WTC11 (cell line): Measurements from ENCODE around the gene ARHGAP22. TPM values are rescaled to one million over a fixed set of nuclear protein-coding genes. Genes with fewer than 3 reads are reported as not detected.

Experiments used
- ATAC-seq: fragments of 200-7000 bp; cut with Tn5 transposase; 2 replicates; pipeline ENCODE4 v1.10.0; 2021; ENCODE audit warnings: mild to moderate bottlenecking, moderate library complexity
- CTCF ChIA-PET: fragments of 300-600 bp; sonication (Branson Sonifier 250); formaldehyde crosslinking; loops from one replicate; lab custom pipeline; 2021; ENCODE audit warnings: antibody characterized with exemption; lab: Charles Lee
- POLR2A ChIA-PET: fragments of 350-600 bp; sonication (Branson Sonifier 250); formaldehyde crosslinking; loops from one replicate; lab custom pipeline; 2021; ENCODE audit warnings: antibody characterized with exemption; lab: Charles Lee
- DNase-seq: peaks from one replicate; pipeline ENCODE4 v3.0.0; 2021; ENCODE audit warnings: low spot score
- H3K27ac Mint-ChIP-seq: 2 replicates; pipeline ENCODE4 v1.8.0; 2021; ENCODE audit warnings: mixed read lengths
- H3K27me3 Mint-ChIP-seq: 2 replicates; pipeline ENCODE4 v1.8.0; 2021; ENCODE audit warnings: low read depth, mild to moderate bottlenecking, moderate library complexity, mixed read lengths
- H3K36me3 Mint-ChIP-seq: 2 replicates; pipeline ENCODE4 v1.8.0; 2021; ENCODE audit warnings: mixed read lengths
- H3K4me1 Mint-ChIP-seq: 2 replicates; pipeline ENCODE4 v1.8.0; 2022; ENCODE audit warnings: mixed read lengths
- H3K4me3 Mint-ChIP-seq: 2 replicates; pipeline ENCODE4 v1.8.0; 2021; ENCODE audit warnings: mild to moderate bottlenecking, moderate library complexity, mixed read lengths
- H3K9me3 Mint-ChIP-seq: 2 replicates; pipeline ENCODE4 v1.8.0; 2021; ENCODE audit warnings: mixed read lengths
- CREB1 ChIP-seq: sonication (generic); formaldehyde crosslinking; IDR thresholded peaks from 2 replicates; pipeline ENCODE4 v1.8.0; 2023; ENCODE audit warnings: mild to moderate bottlenecking, missing genetic modification reagents
- CREM ChIP-seq: sonication (generic); formaldehyde crosslinking; IDR thresholded peaks from 2 replicates; pipeline ENCODE4 v1.8.1; 2022; ENCODE audit warnings: mild to moderate bottlenecking, missing genetic modification reagents, moderate library complexity
- ELF4 ChIP-seq: sonication (generic); formaldehyde crosslinking; IDR thresholded peaks from 2 replicates; pipeline ENCODE4 v1.8.1; 2022; ENCODE audit warnings: low read depth, mild to moderate bottlenecking, moderate library complexity, missing genetic modification reagents
- FOXK1 ChIP-seq: sonication (generic); formaldehyde crosslinking; IDR thresholded peaks from 2 replicates; pipeline ENCODE4 v1.8.0; 2022; ENCODE audit warnings: mild to moderate bottlenecking, moderate library complexity, missing genetic modification reagents
- GRHL2 ChIP-seq: fragments of 250-450 bp; sonication (Bioruptor Pico); IDR thresholded peaks from 2 replicates; pipeline ENCODE4 v1.8.0; 2022; ENCODE audit warnings: mild to moderate bottlenecking, moderate library complexity; ENCODE audit not compliant: insufficient replicate concordance, severe bottlenecking
- IRF1 ChIP-seq: sonication (generic); formaldehyde crosslinking; IDR thresholded peaks from 2 replicates; pipeline ENCODE4 v1.8.0; 2023; ENCODE audit warnings: missing genetic modification reagents
- KAT7 ChIP-seq: sonication (generic); formaldehyde crosslinking; IDR thresholded peaks from 2 replicates; pipeline ENCODE4 v1.8.1; 2023; ENCODE audit warnings: missing genetic modification reagents, mild to moderate bottlenecking, borderline replicate concordance
- NR1H2 ChIP-seq: sonication (generic); formaldehyde crosslinking; IDR thresholded peaks from 2 replicates; pipeline ENCODE4 v1.9.0; 2021; ENCODE audit warnings: mild to moderate bottlenecking, moderate library complexity, missing genetic modification reagents
- NR2C2 ChIP-seq: sonication (generic); formaldehyde crosslinking; IDR thresholded peaks from 2 replicates; pipeline ENCODE4 v1.8.0; 2022; ENCODE audit warnings: mild to moderate bottlenecking, missing genetic modification reagents
- PRDM15 ChIP-seq: sonication (generic); formaldehyde crosslinking; IDR thresholded peaks from 2 replicates; pipeline ENCODE4 v1.8.0; 2022; ENCODE audit warnings: missing genetic modification reagents
- TCF7 ChIP-seq: sonication (generic); formaldehyde crosslinking; IDR thresholded peaks from 2 replicates; pipeline ENCODE4 v1.8.0; 2022; ENCODE audit warnings: mild to moderate bottlenecking, low read depth, missing genetic modification reagents, moderate library complexity
- TEAD4 ChIP-seq: sonication (generic); formaldehyde crosslinking; IDR thresholded peaks from 2 replicates; pipeline ENCODE4 v1.8.0; 2022; ENCODE audit warnings: mild to moderate bottlenecking, missing genetic modification reagents
- TP53 ChIP-seq: sonication (generic); formaldehyde crosslinking; IDR thresholded peaks from 2 replicates; pipeline ENCODE4 v1.8.1; 2023; ENCODE audit warnings: mild to moderate bottlenecking, missing genetic modification reagents
- ZNF423 ChIP-seq: fragments of 250-450 bp; sonication (Bioruptor Pico); IDR thresholded peaks from 2 replicates; pipeline ENCODE4 v2.1.2; 2022; ENCODE audit warnings: mild to moderate bottlenecking, moderate library complexity
- total RNA-seq: library from RNA; stranded (reverse); gene quantifications from 3 replicates; pipeline ENCODE4 v1.2.3, GENCODE V29; 2021
- TF ChIP-seq, protein P1 (sequence below): fragments of 250-450 bp; sonication (Bioruptor Pico); IDR thresholded peaks from 2 replicates; pipeline ENCODE4 v1.8.0; 2021; ENCODE audit warnings: mild to moderate bottlenecking
- TF ChIP-seq, protein P2 (sequence below): sonication (generic); formaldehyde crosslinking; IDR thresholded peaks from 2 replicates; pipeline ENCODE4 v1.8.1; 2022; ENCODE audit warnings: low read depth, missing genetic modification reagents, borderline replicate concordance
- TF ChIP-seq, protein P3 (sequence below): sonication (generic); formaldehyde crosslinking; IDR thresholded peaks from 2 replicates; pipeline ENCODE4 v1.8.1; 2022; ENCODE audit warnings: mild to moderate bottlenecking, missing genetic modification reagents, moderate library complexity, borderline replicate concordance
- TF ChIP-seq, protein P4 (sequence below): sonication (generic); formaldehyde crosslinking; IDR thresholded peaks from 2 replicates; pipeline ENCODE4 v1.8.1; 2023; ENCODE audit warnings: mild to moderate bottlenecking, missing genetic modification reagents, moderate library complexity

ARHGAP22 gene
- total RNA-seq, 1 experiment from 2014 or later = 8.6 TPM

DNA sequence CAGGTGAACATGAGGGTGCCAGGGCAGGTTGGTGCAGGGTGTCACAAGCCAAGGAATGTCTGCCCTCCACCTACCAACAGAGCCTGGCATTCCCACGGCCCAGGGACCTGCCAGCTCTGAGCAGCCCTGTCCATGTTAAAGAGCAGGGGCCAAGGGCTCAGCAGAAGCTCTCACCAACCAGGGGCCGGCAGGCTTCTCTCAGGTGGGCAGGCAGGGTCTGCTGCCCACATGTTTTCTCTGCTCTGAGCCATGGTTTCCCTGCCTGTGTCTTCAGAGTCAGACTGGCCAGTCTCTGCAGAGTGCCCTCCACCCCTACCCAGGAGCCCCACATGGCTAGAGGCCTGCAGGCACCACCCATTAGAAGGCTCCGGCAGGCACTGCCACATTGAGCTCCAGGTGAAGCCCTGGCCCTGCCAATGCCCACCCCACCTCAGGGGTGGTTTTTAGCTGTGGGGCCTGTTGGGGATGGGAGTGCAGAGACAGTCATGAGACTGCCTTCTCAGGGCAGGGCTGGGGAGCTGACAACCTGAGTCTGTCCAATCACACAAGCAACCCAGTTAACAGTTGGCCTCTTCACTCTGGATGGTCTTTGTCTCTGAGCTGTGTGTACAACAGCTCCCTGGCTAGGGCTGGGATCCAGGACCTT lies 135.9 kb downstream of the ARHGAP22 start:
- H3K4me1 Mint-ChIP-seq = peaks cover 37% of the 10 kb centered on the region
- no peak overlapping the region for H3K27ac Mint-ChIP-seq
- H3K36me3 Mint-ChIP-seq = peaks cover 15% of the 10 kb centered on the region
- DNase-seq (no peak), ATAC-seq (no peak)
- CTCF ChIA-PET = interaction anchor here (0.6 to 3.6 kb wide), 7 partner anchors 9 to 189 kb away, joined by 3 to 24 read pairs (median 7); no protein-coding TSS in a partner anchor
- no peak overlapping the region for H3K4me3 Mint-ChIP-seq
- no peak for TF ChIP-seq NR2C2 (CRISPR knock-in tag)
- no peak for TF ChIP-seq ZNF423 (CRISPR knock-in tag)
- TF ChIP-seq, protein P1, sequence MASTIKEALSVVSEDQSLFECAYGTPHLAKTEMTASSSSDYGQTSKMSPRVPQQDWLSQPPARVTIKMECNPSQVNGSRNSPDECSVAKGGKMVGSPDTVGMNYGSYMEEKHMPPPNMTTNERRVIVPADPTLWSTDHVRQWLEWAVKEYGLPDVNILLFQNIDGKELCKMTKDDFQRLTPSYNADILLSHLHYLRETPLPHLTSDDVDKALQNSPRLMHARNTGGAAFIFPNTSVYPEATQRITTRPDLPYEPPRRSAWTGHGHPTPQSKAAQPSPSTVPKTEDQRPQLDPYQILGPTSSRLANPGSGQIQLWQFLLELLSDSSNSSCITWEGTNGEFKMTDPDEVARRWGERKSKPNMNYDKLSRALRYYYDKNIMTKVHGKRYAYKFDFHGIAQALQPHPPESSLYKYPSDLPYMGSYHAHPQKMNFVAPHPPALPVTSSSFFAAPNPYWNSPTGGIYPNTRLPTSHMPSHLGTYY (CRISPR knock-in tag) = no peak
- TF ChIP-seq TCF7 (CRISPR knock-in tag) = no peak
- no peak for TF ChIP-seq TEAD4 (CRISPR knock-in tag)
- no peak for TF ChIP-seq NR1H2
- TF ChIP-seq TP53 (CRISPR knock-in tag) = no peak
- TF ChIP-seq CREB1 = no peak
- TF ChIP-seq ELF4 (CRISPR knock-in tag) = no peak
- peaks cover 10% of the 10 kb centered on the region for H3K9me3 Mint-ChIP-seq
- peaks cover 15% of the 10 kb centered on the region for H3K27me3 Mint-ChIP-seq
- POLR2A ChIA-PET = no interaction called here

DNA sequence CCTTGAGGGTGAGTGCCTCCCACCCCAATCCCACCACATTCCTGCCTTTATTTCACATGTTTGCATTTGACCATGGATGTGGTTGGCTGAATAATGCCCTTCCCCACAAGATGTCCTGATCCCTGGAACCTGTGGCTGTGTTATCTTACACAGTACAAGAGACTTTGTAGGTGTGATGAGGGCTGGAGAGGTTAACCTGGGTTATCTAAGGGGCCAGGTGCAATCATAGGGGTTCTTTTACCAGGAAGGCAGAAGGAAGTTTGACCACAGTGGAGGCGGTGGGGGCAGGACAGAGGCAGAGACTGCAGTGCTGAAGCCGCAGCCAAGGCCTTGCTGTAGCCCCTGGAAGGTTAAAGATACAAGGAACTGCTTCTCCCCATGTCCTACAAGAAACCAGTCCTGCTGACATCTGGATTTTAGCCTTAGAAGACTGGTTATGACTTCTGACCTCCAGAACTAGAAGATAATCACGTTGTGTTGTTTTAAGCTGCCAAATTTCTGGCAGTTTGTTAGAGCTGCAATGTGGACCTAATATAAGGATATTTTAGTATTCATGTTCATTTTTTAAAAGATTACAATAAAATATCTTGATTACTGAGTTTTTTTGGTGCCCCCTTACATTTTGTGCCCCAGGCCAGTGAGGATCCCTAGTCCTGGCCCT lies 136.6 kb downstream of the ARHGAP22 start:
- DNase-seq (no peak), ATAC-seq (no peak)
- peaks cover 41% of the 10 kb centered on the region for H3K4me1 Mint-ChIP-seq
- ChIA-PET POLR2A (no interaction called here), CTCF (interaction anchor here (1.9 to 3.6 kb wide), 3 partner anchors 23 to 190 kb away, joined by 5 to 21 read pairs (median 11); no protein-coding TSS in a partner anchor)
- peaks cover 15% of the 10 kb centered on the region for H3K27me3 Mint-ChIP-seq
- TF ChIP-seq FOXK1 (CRISPR knock-in tag) (no peak), PRDM15 (CRISPR knock-in tag) (no peak), IRF1 (CRISPR knock-in tag) (no peak), CREM (CRISPR knock-in tag) (no peak), KAT7 (CRISPR knock-in tag) (no peak), GRHL2 (CRISPR knock-in tag) (no peak)
- TF ChIP-seq, protein P2, sequence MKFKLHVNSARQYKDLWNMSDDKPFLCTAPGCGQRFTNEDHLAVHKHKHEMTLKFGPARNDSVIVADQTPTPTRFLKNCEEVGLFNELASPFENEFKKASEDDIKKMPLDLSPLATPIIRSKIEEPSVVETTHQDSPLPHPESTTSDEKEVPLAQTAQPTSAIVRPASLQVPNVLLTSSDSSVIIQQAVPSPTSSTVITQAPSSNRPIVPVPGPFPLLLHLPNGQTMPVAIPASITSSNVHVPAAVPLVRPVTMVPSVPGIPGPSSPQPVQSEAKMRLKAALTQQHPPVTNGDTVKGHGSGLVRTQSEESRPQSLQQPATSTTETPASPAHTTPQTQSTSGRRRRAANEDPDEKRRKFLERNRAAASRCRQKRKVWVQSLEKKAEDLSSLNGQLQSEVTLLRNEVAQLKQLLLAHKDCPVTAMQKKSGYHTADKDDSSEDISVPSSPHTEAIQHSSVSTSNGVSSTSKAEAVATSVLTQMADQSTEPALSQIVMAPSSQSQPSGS (CRISPR knock-in tag) = no peak
- TF ChIP-seq, protein P3, sequence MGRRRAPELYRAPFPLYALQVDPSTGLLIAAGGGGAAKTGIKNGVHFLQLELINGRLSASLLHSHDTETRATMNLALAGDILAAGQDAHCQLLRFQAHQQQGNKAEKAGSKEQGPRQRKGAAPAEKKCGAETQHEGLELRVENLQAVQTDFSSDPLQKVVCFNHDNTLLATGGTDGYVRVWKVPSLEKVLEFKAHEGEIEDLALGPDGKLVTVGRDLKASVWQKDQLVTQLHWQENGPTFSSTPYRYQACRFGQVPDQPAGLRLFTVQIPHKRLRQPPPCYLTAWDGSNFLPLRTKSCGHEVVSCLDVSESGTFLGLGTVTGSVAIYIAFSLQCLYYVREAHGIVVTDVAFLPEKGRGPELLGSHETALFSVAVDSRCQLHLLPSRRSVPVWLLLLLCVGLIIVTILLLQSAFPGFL (CRISPR knock-in tag) = no peak
- TF ChIP-seq, protein P4, sequence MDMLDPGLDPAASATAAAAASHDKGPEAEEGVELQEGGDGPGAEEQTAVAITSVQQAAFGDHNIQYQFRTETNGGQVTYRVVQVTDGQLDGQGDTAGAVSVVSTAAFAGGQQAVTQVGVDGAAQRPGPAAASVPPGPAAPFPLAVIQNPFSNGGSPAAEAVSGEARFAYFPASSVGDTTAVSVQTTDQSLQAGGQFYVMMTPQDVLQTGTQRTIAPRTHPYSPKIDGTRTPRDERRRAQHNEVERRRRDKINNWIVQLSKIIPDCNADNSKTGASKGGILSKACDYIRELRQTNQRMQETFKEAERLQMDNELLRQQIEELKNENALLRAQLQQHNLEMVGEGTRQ = no peak
- H3K9me3 Mint-ChIP-seq = peaks cover 8% of the 10 kb centered on the region
- H3K27ac Mint-ChIP-seq = 0 out of 2 replicates have a peak overlapping the region, but pooled peaks have one; percentile 54
- no peak overlapping the region for H3K4me3 Mint-ChIP-seq
- peaks cover 10% of the 10 kb centered on the region for H3K36me3 Mint-ChIP-seq
